HFFc6 (cell line): ENCODE results near the gene NPAS3. TPM values are rescaled to one million over a fixed set of nuclear protein-coding genes. Genes with fewer than 3 reads are reported as not detected.

Source experiments
- DNase-seq: peaks from one replicate; pipeline ENCODE4 v3.0.0-alpha.2; 2018
- H3K27ac Mint-ChIP-seq: 2 replicates; pipeline ENCODE4 v1.8.0; 2020; ENCODE audit warnings: mild to moderate bottlenecking, mixed read lengths
- H3K27me3 Mint-ChIP-seq: 2 replicates; pipeline ENCODE4 v1.8.0; 2021; ENCODE audit warnings: mild to moderate bottlenecking, moderate library complexity, mixed read lengths; ENCODE audit not compliant: insufficient read depth
- H3K36me3 Mint-ChIP-seq: 2 replicates; pipeline ENCODE4 v1.8.0; 2021; ENCODE audit warnings: low read depth, mixed read lengths
- H3K4me1 Mint-ChIP-seq: 2 replicates; pipeline ENCODE4 v1.8.0; 2020; ENCODE audit warnings: low read depth, mixed read lengths
- H3K4me3 Mint-ChIP-seq: 2 replicates; pipeline ENCODE4 v1.8.0; 2020; ENCODE audit warnings: mild to moderate bottlenecking, moderate library complexity, mixed read lengths
- H3K9me3 Mint-ChIP-seq: 2 replicates; pipeline ENCODE4 v1.8.0; 2020; ENCODE audit warnings: mild to moderate bottlenecking, mixed read lengths
- CTCF ChIP-seq: fragments of 200-600 bp; sonication (generic); IDR thresholded peaks from 2 replicates; pipeline ENCODE4 v1.5.0; 2021; ENCODE audit warnings: antibody characterized with exemption, mild to moderate bottlenecking
- total RNA-seq, 6 experiments: library from RNA; stranded (reverse); fragmentation: NEBNext Ultra II Directional; extraction: Animal tissue kit (Norgen Biotek cat#: 25700); gene quantifications; 2 replicates in 1 of 6; 3 replicates in 5 of 6; pipeline ENCODE4 v1.2.3, GENCODE V29; 2021

NPAS3 gene
- total RNA-seq, 6 experiments from 2014 or later: not detected

- H3K4me1 Mint-ChIP-seq: no peaks in the 10 kb centered on the region
- H3K4me3 Mint-ChIP-seq: no peak overlapping the region
- no peak for DNase-seq
- no peak for TF ChIP-seq CTCF
- no peak overlapping the region for H3K27ac Mint-ChIP-seq
- H3K9me3 Mint-ChIP-seq: no peaks in the 10 kb centered on the region; the same call in 1 of the 2 replicates
- H3K27me3 Mint-ChIP-seq: peaks cover 8% of the 10 kb centered on the region; the same call in 1 of the 2 replicates
- no peaks in the 10 kb centered on the region for H3K36me3 Mint-ChIP-seq
These were observed 549.9 kb downstream of the NPAS3 start for GRCh38 chr14:33488582-33488981.

GRCh38 chr14:33490555-33490954 is 551.9 kb downstream of the NPAS3 start:
- peaks cover 6% of the 10 kb centered on the region; the same call in 1 of the 2 replicates for H3K36me3 Mint-ChIP-seq
- H3K27me3 Mint-ChIP-seq: peaks cover 9% of the 10 kb centered on the region; the same call in 1 of the 2 replicates
- H3K27ac Mint-ChIP-seq: no peak overlapping the region
- no peak overlapping the region for H3K4me3 Mint-ChIP-seq
- peaks cover 9% of the 10 kb centered on the region for H3K9me3 Mint-ChIP-seq
- no peak for TF ChIP-seq CTCF
- no peak for DNase-seq
- no peaks in the 10 kb centered on the region for H3K4me1 Mint-ChIP-seq

- H3K27me3 Mint-ChIP-seq: peaks cover 7% of the 10 kb centered on the region; the same call in 1 of the 2 replicates
- no peaks in the 10 kb centered on the region for H3K4me1 Mint-ChIP-seq
- peaks cover 14% of the 10 kb centered on the region for H3K9me3 Mint-ChIP-seq
- H3K4me3 Mint-ChIP-seq: no peak overlapping the region
- no peak for TF ChIP-seq CTCF
- H3K27ac Mint-ChIP-seq: no peak overlapping the region
- DNase-seq: no peak
- H3K36me3 Mint-ChIP-seq: peaks cover 6% of the 10 kb centered on the region; the same call in 1 of the 2 replicates
These were observed 552.4 kb downstream of the NPAS3 start for GRCh38 chr14:33491112-33491511.

- DNase-seq: no peak
- Mint-ChIP-seq H3K4me1 (no peaks in the 10 kb centered on the region), H3K36me3 (peaks cover 6% of the 10 kb centered on the region; the same call in 1 of the 2 replicates), H3K4me3 (no peak overlapping the region), H3K9me3 (peaks cover 26% of the 10 kb centered on the region), H3K27me3 (peaks cover 7% of the 10 kb centered on the region; the same call in 1 of the 2 replicates), H3K27ac (no peak overlapping the region)
- no peak for TF ChIP-seq CTCF
These were observed 553.8 kb downstream of the NPAS3 start for GRCh38 chr14:33492491-33492890.

- Mint-ChIP-seq H3K27ac (no peak overlapping the region), H3K4me1 (no peaks in the 10 kb centered on the region), H3K27me3 (peaks cover 7% of the 10 kb centered on the region; the same call in 1 of the 2 replicates), H3K36me3 (peaks cover 6% of the 10 kb centered on the region; the same call in 1 of the 2 replicates), H3K4me3 (no peak overlapping the region), H3K9me3 (peaks cover 28% of the 10 kb centered on the region)
- TF ChIP-seq CTCF: no peak
- DNase-seq: no peak
These were observed 554.6 kb downstream of the NPAS3 start for GRCh38 chr14:33493266-33493665.
